H1 (cell line): Measurements from ENCODE around the gene TMEM156.

ENCODE experiments used
- JUND ChIP-seq: IDR thresholded peaks from 2 replicates; pipeline ENCODE4 v1.6.1; 2011; ENCODE audit warnings: mild to moderate bottlenecking, improper control_type of control experiment, low read length
- POLR2A ChIP-seq, 2 experiments: IDR thresholded peaks; 1 replicate in 1 of 2; 2 replicates in 1 of 2; pipeline ENCODE4 v1.6.1; 2011; ENCODE audit warnings: low read depth in 2 of 2, low read length in 2 of 2, mild to moderate bottlenecking in 2 of 2; ENCODE audit errors: control extremely low read depth in 1 of 2
- TF ChIP-seq, protein P1 (sequence below), 3 experiments: IDR thresholded peaks; 1 replicate in 2 of 3; 2 replicates in 1 of 3; pipeline versions ENCODE4 v1.5.1 to v1.6.1; 2011; ENCODE audit warnings: low read length in 3 of 3, mild to moderate bottlenecking in 3 of 3, inconsistent platforms in 2 of 3, low read depth in 1 of 3, moderate library complexity in 1 of 3; ENCODE audit not compliant: insufficient read depth in 1 of 3; ENCODE audit errors: control extremely low read depth in 1 of 3

DNA sequence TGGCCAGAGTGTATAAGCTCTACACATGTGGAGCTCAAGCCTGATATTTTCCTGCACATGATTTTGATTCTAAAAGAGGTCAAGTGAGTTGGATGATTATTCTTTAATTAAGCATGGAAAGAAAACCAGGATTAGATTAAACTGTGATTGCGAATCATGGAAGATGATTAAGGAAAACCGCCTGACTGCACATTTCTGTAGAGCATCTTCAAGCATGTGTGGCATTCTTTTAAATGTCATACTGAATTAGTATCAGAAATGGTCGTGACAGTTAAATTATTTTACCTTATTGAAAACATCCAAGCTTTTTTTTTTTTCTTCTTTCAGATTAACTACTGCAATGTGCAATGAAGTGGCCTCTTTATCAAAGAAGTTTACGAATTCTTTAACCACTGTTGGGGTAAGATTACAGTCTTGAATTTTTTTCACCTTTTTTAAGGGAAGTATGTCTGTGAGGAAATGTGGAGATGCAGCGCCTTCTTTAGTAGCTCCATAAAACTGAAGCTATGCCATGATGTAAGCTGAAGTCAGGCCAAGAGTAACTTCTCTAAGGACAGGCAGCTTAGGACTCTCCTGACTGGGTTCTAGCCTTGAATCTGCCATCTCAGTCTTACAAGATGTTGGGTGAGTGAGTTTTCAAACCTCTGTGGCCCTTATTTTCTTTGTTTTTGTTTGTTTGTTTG lies 96.7 kb downstream of the TMEM156 start:
- TF ChIP-seq, protein P1, sequence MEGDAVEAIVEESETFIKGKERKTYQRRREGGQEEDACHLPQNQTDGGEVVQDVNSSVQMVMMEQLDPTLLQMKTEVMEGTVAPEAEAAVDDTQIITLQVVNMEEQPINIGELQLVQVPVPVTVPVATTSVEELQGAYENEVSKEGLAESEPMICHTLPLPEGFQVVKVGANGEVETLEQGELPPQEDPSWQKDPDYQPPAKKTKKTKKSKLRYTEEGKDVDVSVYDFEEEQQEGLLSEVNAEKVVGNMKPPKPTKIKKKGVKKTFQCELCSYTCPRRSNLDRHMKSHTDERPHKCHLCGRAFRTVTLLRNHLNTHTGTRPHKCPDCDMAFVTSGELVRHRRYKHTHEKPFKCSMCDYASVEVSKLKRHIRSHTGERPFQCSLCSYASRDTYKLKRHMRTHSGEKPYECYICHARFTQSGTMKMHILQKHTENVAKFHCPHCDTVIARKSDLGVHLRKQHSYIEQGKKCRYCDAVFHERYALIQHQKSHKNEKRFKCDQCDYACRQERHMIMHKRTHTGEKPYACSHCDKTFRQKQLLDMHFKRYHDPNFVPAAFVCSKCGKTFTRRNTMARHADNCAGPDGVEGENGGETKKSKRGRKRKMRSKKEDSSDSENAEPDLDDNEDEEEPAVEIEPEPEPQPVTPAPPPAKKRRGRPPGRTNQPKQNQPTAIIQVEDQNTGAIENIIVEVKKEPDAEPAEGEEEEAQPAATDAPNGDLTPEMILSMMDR (IDR thresholded peaks at IDR 0.05; ENCODE audit: control extremely low read depth in 1 of 3, insufficient read depth in 1 of 3, low read depth in 1 of 3, low read length in 3 of 3), result no peak
- TF ChIP-seq POLR2A (IDR thresholded peaks at IDR 0.05; ENCODE audit: control extremely low read depth in 1 of 2, low read depth in 2 of 2, low read length in 2 of 2) (no peak), JUND (no peak)
